Mucosa of rectum (tissue), 2 donors: ENCODE results near the gene MNAT1.

ENCODE experiments used
- H3K27ac ChIP-seq, 2 donors: one replicate each; pipeline ENCODE4 v1.7.0; 2013; ENCODE audit warnings: inconsistent platforms in 2 of 2, low read depth in 2 of 2, low read length in 2 of 2
- H3K27me3 ChIP-seq, 2 donors: one replicate each; pipeline ENCODE4 v1.7.0; 2013; ENCODE audit warnings: low read length in 2 of 2; ENCODE audit not compliant: control insufficient read depth in 2 of 2, insufficient read depth in 2 of 2
- H3K36me3 ChIP-seq, 2 donors: one replicate each; pipeline ENCODE4 v1.7.0; 2013; ENCODE audit warnings: low read length in 2 of 2; ENCODE audit not compliant: control insufficient read depth in 2 of 2, insufficient read depth in 2 of 2
- H3K4me1 ChIP-seq, 2 donors: one replicate each; pipeline ENCODE4 v1.7.0; 2013; ENCODE audit warnings: low read length in 2 of 2, mild to moderate bottlenecking in 1 of 2; ENCODE audit not compliant: control insufficient read depth in 2 of 2, insufficient read depth in 2 of 2
- H3K4me3 ChIP-seq, 2 donors: one replicate each; pipeline ENCODE4 v1.7.0; 2013; ENCODE audit warnings: low read length in 2 of 2
- H3K9ac ChIP-seq, 2 donors: one replicate each; pipeline ENCODE4 v1.7.0; 2013; ENCODE audit warnings: low read length in 2 of 2, low read depth in 1 of 2, mild to moderate bottlenecking in 1 of 2
- H3K9me3 ChIP-seq, 2 donors: one replicate each; pipeline ENCODE4 v1.7.0; 2013; ENCODE audit warnings: low read length in 2 of 2; ENCODE audit not compliant: control insufficient read depth in 2 of 2
- donor health status: healthy.
- donor health status: Normal muscosa, but diverticular disease.

MNAT1 gene

GRCh38 chr14:60986500-60986899 lies 251.9 kb downstream of the MNAT1 start:
- Histone ChIP-seq H3K9me3 (no peaks in the 10 kb centered on the region), H3K36me3 (peaks cover 5% of the 10 kb centered on the region in 2 donors), H3K27me3 (no peaks in the 10 kb centered on the region), H3K9ac (no peak overlapping the region), H3K4me1 (peaks cover 5 to 7% of the 10 kb centered on the region in 2 donors), H3K27ac (no peak overlapping the region), H3K4me3 (no peak overlapping the region)

- Histone ChIP-seq H3K4me3 (no peak overlapping the region), H3K27ac (no peak overlapping the region), H3K9me3 (no peaks in the 10 kb centered on the region), H3K4me1 (no peaks in the 10 kb centered on the region), H3K36me3 (peaks cover 7 to 12% of the 10 kb centered on the region in 2 donors), H3K27me3 (no peaks in the 10 kb centered on the region), H3K9ac (no peak overlapping the region)
Observed at GRCh38 chr14:60989599-60989998, 255.0 kb downstream of the MNAT1 start.

DNA sequence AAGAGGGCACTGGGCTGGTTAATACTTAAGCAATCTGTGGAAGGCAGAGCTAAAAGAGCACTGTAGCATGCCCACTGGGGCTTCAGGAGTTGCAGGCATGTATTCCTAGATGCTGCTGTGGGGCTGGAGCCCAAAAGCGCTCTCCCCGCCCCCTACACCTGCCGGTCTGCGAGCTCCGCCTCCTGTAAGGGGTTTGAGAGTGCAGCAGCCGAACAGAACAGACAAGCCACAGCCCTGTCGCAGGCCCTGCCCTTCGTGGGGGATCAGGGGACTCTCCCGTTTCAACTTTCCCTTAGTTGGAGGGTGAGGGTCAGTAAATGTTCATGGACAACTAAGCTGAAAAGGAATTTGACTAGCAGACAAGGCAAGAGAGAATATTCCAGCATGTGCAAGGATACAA lies 264.1 kb downstream of the MNAT1 start:
- Histone ChIP-seq H3K4me1 (no peaks in the 10 kb centered on the region), H3K27ac (no peak overlapping the region), H3K9me3 (no peaks in the 10 kb centered on the region), H3K36me3 (no peaks in the 10 kb centered on the region), H3K27me3 (no peaks in the 10 kb centered on the region), H3K9ac (no peak overlapping the region), H3K4me3 (no peak overlapping the region)

DNA sequence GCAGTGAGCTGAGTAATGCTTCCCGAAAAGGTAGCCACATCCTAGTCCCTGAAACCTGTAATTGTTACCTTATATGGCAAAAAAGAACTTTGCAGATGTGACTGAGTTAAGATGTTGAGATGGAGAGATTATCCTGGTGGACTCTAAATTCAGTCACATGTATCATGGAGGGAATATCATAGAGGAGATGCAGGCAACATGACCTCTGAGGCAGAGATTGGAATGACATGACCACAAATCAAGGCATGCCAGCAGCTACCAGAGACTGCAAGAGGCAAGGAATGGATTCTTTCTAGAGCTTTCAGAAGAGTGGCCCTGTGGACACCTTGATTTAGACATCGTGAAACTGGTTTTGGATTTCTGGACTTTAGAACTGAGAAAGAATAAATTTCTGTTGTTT lies 265.0 kb downstream of the MNAT1 start:
- no peak overlapping the region for H3K27ac ChIP-seq
- H3K4me3 ChIP-seq = no peak overlapping the region
- no peaks in the 10 kb centered on the region for H3K4me1 ChIP-seq
- H3K9ac ChIP-seq = no peak overlapping the region
- no peaks in the 10 kb centered on the region for H3K36me3 ChIP-seq
- no peaks in the 10 kb centered on the region for H3K27me3 ChIP-seq
- no peaks in the 10 kb centered on the region for H3K9me3 ChIP-seq

- Histone ChIP-seq H3K9ac (no peak overlapping the region), H3K36me3 (no peaks in the 10 kb centered on the region), H3K4me1 (no peaks in the 10 kb centered on the region), H3K27ac (no peak overlapping the region), H3K9me3 (no peaks in the 10 kb centered on the region), H3K4me3 (no peak overlapping the region), H3K27me3 (no peaks in the 10 kb centered on the region)
Observed at GRCh38 chr14:61003571-61003970, 269.0 kb downstream of the MNAT1 start.

GRCh38 chr14:61019537-61019936 lies 285.0 kb downstream of the MNAT1 start:
- H3K9me3 ChIP-seq = no peaks in the 10 kb centered on the region
- no peaks in the 10 kb centered on the region for H3K27me3 ChIP-seq
- no peak overlapping the region for H3K9ac ChIP-seq
- H3K27ac ChIP-seq = no peak overlapping the region
- H3K4me1 ChIP-seq = no peaks in the 10 kb centered on the region
- no peaks in the 10 kb centered on the region for H3K36me3 ChIP-seq
- H3K4me3 ChIP-seq = no peak overlapping the region
